Prostate gland (tissue), 2 donors: ENCODE measurements around the gene MDFIC. TPM values are rescaled to one million over a fixed set of nuclear protein-coding genes. Genes with fewer than 3 reads are reported as not detected.

Experiments used
- DNase-seq: peaks from one replicate; pipeline ENCODE4 v3.0.0-alpha.2; 2019; ENCODE audit warnings: low spot score
- H3K27ac ChIP-seq, 2 donors: fragments of 200-600 bp; sonication (generic); 2 replicates each; pipeline ENCODE4 v1.5.1; 2017 to 2019
- H3K27me3 ChIP-seq: fragments of 200-600 bp; sonication (generic); replicated peaks from 2 replicates; pipeline ENCODE4 v1.5.1; 2019; ENCODE audit not compliant: insufficient read depth
- H3K36me3 ChIP-seq, 2 donors: fragments of 200-600 bp; sonication (generic); 1 replicate in 1 of 2; 2 replicates in 1 of 2; pipeline versions ENCODE4 v1.5.1 to v1.8.1; 2017 to 2019
- H3K4me1 ChIP-seq: fragments of 200-600 bp; sonication (generic); replicated peaks from 2 replicates; pipeline ENCODE4 v1.5.1; 2019
- H3K4me3 ChIP-seq, 2 donors: fragments of 200-600 bp; sonication (generic); 2 replicates each; pipeline ENCODE4 v1.5.1; 2017 to 2019
- H3K9me3 ChIP-seq: fragments of 200-600 bp; sonication (generic); 2 replicates; pipeline ENCODE4 v1.5.1; 2017
- CTCF ChIP-seq, 4 experiments: fragments of 200-600 bp in 2 of 4; fragments of 450-650 bp in 2 of 4; sonication (generic) in 2 of 4; IDR thresholded peaks; 1 replicate in 3 of 4; 2 replicates in 1 of 4; pipeline ENCODE4 v1.5.1; 2016 to 2019; ENCODE audit warnings: antibody characterized with exemption in 4 of 4, mild to moderate bottlenecking in 2 of 4, moderate library complexity in 2 of 4
- POLR2A ChIP-seq: fragments of 450-650 bp; IDR thresholded peaks from one replicate; pipeline ENCODE4 v1.6.1; 2016; ENCODE audit warnings: antibody characterized with exemption, mild to moderate bottlenecking
- POLR2AphosphoS5 ChIP-seq: sonication (generic); formaldehyde crosslinking; IDR thresholded peaks from one replicate; pipeline ENCODE4 v1.6.1; 2017; ENCODE audit warnings: antibody characterized with exemption
- WGBS: methylation state at CpG from one replicate; pipeline ENCODE4 v1.1.5; 2018; 5-methylcytosine and 5-hydroxymethylcytosine counted together
- intact Hi-C: fragments of 100-400 bp; cut with DNase I; formaldehyde crosslinking; loops from one replicate; pipeline ENCODE4 v1.14.2; 2022
- total RNA-seq, 2 donors: library from RNA; depleted of rRNA; stranded (reverse); fragments of >200 nt; gene quantifications; one replicate each; pipeline ENCODE4 v1.1.0, GENCODE V29; 2016

Gene MDFIC
- total RNA-seq, 2 donors from 2014 or later, result 17.2 to 24.8 TPM

- DNase-seq, result no peak
- WGBS, result 98% methylated on average over 1 of the region's 1 CpG
- Histone ChIP-seq H3K4me3 (no peak overlapping the region), H3K4me1 (no peaks in the 10 kb centered on the region), H3K9me3 (no peaks in the 10 kb centered on the region), H3K27ac (no peak overlapping the region), H3K27me3 (no peaks in the 10 kb centered on the region), H3K36me3 (no peaks in the 10 kb centered on the region)
- intact Hi-C loops, result no loop called here
- no peak for TF ChIP-seq POLR2A
- TF ChIP-seq CTCF (IDR thresholded peaks at IDR 0.05), result no peak
- TF ChIP-seq POLR2AphosphoS5, result no peak
Measured at GRCh38 chr7:115068220-115068619, 146.3 kb downstream of the MDFIC start.
